GM18858 (cell line): ENCODE results near the gene PGPEP1.

ENCODE experiments used
- ATAC-seq: cut with Tn5 transposase; IDR thresholded peaks from one replicate; pipeline ENCODE4 v1.9.1; 2021; ENCODE audit not compliant: unreplicated experiment

PGPEP1 gene

DNA sequence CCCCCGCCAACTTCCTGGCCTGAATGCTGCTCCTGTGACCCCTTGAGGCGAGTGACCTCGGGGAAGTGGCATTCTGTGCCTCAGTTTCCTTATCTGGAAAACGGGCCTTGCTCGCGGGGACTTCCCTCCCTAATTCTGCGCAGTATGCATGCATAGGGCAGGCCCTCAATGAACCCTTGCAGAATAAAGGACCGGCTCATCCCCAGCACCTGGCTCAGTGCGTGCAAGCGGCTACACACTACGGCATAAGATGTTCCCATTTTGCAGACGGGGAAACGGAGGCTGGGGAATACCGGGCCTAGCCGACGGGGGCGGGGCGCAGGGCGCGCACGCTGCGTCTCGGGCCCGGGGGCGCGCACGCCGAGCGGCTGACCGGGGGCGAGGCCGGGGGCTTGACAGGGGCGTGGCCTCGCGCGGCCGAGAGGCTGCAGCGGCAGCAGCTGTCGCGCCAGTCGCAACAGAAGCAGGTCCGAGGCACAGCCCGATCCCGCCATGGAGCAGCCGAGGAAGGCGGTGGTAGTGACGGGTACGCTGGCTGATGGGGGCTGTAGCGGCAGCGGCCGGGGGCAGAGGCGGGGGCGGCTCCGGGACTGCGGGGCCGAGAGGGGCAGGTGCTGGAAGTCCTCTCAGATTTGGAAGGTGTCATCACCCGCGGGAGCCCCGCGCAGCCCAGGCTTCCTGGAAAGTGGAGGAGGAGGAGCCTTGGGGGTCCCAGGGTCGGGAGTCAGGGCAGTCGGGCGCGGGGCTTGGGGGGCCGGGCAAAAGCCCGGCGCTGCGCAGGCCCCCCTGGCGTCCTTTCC, at the start of gene PGPEP1:
Gene PGPEP1, plus strand, starts transcription at position 409 of the 800 bp plus-strand sequence. Its CDS starts 84 bp downstream, at position 493.
- ATAC-seq: no peak

DNA sequence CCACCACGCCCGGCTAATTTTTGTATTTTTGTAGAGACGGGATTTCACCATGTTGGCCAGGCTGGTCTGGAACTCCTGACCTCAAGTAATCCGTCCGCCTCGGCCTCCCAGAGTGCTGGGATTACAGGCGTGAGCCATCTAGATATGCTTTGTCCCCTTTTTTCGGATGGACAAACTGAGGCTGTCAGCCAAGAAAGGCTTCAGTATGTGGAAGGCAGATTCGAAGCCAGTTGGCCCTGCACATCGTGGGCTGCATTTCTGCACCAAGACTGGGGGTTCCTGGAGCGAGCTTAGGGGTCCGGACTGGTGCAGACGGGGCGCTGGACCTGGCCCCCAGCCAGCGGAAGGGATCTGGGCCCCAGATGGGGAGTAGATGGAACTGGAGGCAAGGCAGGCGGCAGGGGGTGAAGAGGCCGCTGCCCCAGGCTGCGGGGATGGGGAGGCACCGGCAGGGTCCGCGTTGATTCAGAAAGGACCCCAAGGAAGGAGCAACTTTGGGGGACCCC, 49.3 kb upstream of the PGPEP1 start:
- ATAC-seq: no peak

DNA sequence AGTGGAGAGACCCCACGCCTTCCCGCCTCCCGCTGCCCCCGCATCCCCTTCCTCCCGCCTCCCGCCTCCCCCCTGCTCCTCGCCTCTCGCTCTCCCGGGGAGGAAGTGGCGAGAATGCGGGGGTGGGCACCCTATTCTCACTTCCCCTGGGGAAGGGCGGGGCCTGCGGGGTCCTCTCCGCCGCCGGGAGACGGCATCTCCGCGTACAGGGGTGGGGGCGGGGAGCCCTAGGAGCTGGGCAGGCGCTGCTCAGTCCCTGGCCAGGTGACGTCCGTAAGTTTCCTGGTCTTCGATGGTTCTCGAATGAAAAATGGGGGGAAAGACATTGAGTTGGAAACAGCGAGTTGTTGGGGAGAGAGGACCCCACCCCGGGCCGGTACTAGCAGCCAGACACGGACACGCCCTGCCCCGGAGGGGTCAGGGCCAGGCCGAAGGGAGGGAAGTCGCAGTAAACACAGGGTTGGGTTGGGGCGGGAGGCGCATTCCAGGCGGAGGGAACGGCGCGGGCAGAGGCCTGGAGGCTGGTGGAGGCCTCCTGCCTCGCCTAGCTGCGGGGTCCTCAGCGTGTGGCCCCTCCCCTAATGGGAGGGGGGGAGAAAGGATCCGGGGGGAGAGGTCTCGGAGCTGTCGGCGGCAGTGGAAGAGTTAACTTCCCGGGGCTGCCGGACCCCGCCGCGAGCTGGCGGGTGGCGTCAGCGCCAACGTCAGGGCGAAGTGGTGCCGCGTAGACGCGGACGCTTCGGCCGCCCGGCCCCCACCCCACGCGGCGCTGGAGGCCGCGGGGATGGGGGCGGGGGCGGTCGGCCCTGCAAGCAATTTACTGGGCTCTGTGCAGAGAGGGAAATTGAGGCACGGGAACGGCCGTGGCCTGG, 48.6 kb upstream of the PGPEP1 start:
- ATAC-seq: no peak

GRCh38 chr19:18292462-18292809, 48.0 kb upstream of the PGPEP1 start:
- no peak for ATAC-seq

GRCh38 chr19:18292810-18293641, 47.4 kb upstream of the PGPEP1 start:
- ATAC-seq: no peak

DNA sequence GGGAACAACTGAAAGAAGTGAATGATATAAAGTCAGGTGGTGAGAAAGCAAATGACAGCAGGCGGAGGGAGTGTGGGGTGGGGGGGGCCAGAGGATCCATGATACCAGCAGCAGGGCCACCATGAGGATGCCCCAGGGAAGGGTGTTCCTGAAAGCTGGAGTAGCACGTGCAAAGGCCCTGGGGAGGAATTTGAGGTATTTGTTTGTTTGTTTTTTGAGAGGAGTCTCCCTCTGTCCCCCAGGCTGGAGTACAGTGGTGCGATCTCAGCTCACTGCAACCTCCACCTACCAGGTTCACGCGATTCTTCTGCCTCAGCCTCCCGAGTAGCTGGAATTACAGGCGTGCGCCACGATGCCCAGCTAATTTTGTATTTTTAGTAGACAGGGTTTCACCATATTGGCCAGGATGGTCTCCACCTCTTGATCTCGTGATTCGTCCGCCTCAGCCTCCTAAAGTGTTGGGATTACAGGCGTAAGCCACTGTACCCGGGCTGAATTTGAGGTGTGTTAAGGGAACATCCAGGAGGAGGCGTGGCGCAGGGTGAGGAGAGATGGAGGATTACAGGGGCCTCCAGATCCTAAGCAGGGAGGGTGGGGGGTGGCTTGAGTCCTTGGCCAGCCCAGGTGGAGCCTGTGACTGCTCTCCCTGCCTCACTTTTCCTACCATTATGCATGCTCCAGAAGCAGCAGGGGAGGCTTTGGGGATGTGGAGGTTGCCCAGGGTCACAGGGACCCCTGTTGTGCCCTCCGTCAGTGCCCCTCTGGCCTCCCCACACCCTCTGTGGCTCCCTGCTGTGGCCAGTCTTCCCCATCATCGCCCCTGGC, 46.5 kb upstream of the PGPEP1 start:
- ATAC-seq: no peak

GRCh38 chr19:18294467-18294864, 45.9 kb upstream of the PGPEP1 start:
- ATAC-seq: no peak

- no peak for ATAC-seq
These were observed 45.4 kb upstream of the PGPEP1 start for GRCh38 chr19:18295034-18295451.

GRCh38 chr19:18297308-18297707, 43.1 kb upstream of the PGPEP1 start:
- no peak for ATAC-seq

- ATAC-seq: no peak
These were observed 41.8 kb upstream of the PGPEP1 start for GRCh38 chr19:18298601-18299000.

DNA sequence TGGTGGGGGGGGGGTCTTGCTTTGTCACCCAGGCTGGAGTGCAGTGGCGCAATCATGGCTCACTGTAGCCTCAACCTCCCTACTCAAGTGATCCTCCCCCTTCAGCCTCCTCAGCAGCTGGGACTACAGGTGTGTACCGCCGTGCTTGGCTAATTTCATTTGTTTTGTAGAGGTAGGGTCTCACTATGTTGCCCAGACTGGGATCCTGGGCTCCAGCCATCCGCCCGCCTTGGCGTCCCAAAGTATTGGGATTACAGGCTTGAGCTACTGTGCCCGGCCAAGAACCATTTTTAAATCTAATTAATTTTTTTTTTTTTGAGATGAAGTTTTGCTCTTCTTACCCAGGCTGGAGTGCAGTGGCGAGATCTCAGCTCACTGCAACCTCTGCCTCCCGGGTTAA, 40.7 kb upstream of the PGPEP1 start:
- no peak for ATAC-seq

GRCh38 chr19:18300930-18301717, 39.3 kb upstream of the PGPEP1 start:
- ATAC-seq: no peak

DNA sequence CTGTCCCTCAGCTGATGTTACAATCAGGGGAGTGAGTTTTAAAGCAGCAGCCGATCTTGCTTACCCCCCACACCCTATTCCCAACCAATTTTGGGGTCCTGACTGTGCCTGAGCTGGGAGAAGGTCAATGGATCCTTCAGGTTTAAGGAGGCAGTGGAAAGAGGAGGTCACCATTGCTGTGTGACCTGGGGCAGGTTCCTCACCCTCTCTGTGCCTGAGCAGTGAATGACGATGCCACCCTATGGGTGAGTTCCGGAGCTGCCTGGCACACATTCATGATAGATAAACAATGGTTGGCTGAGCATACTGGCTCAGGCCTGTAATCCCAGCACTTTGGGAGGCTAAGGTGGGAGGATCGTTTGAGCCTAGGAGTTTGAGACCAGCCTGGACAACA, 38.7 kb upstream of the PGPEP1 start:
- ATAC-seq: no peak

DNA sequence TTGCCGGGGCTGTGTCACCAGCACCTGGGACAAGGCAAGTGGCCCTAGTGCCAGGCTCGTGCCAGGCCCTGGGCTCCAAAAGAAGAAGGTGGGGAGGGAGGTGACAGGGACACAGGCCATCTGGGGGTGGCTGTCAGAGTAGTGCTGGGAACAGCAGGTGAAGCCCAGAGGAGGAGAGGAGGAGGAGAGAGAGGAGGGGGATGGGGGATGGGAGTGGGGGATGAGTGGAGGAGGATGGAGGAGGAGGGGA, 36.3 kb upstream of the PGPEP1 start:
- no peak for ATAC-seq

DNA sequence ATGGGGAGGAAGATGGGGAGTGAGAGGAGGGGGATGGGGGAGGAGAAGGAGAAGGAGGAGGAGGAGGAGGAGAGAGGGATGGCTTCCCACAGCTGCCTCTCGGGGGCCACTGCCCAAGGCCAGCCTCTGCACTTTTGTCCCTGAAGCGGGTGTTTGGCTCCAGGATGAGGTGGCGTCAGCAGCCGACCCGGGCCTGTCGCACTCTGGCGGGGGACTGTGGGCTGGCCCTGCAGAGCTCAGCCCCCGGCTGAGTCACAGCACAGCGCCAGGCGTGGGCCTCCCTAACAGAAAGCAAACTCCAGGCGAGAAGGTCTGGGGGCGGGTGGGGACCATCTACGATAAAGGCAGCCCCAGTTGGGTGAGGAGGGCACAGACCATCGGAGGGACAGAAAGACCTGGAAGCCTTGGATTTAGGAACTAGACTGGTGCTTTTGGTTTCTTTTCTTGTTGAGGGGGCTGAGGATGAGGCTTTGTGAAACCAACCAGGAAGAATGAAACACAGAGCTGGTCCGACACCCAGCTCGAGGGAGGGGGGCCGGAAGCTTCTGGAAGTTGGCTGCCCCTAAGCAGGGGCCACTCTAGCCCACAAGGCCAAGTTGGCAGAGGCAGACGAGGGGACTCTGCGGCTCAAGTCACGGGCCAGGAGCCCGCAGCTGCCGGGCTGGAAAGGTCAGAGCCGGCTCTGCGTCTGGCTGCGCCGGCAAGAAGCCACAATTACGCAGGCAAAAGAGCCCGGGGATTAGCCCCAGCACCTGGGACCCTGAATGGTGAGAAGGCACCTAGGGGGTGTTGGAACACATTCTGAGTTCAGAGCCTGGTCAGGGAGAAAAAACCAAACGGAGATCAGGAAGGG, 35.7 kb upstream of the PGPEP1 start:
- ATAC-seq: no peak

DNA sequence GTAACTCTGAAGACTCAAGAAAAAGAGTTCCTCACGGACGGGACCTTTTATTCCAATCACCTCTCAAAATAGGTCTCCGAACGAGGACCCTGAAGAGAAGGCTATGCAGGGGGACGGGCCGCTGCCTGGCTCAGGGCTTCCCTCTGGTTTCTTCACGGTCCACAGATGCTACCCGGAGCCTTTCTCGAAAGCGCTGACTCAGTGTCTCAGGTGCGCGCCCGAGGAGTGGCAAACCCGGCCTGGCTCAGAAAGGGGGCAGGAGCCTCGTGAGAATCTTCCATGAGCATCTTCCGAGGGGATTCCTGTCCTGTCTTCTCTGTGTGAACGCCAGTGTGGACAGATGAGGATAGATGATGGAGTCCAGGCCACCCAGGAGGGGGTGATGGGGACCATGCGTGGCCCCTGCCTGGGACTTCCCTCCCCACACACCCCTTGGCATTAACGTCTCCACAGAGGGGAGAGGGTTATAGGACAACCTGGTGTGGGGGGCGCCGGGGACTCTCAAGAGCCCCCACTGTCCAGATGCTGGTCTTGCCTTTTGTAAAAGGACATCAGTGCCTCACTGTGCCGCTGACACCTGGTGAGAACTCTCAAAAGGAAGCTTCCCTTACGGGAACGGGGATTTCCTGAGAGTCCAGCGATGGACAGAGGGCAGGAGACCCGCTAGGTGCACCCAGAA, 34.0 kb upstream of the PGPEP1 start:
- no peak for ATAC-seq

GRCh38 chr19:18306888-18307260, 33.5 kb upstream of the PGPEP1 start:
- no peak for ATAC-seq

DNA sequence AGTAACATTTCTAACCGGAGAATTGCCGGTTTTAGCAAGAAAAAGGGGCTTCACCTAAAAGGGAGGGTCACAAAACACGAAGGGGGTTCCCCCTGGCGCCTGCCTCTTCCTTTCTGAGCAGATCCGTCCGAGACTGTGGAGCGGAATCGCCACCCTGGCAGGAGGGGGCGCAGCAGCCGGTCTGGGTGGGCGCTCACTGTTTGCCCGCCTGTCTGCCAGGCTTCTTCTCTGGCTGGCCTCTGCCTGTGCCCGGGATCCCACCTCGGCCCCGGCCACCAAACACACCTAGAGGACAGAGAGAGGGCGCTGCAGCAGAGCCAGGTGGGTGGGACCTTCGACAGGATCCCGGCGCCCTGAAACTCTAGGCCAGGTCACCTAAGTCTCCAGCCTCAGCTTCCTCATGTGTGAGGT, 33.1 kb upstream of the PGPEP1 start:
- no peak for ATAC-seq
